Measurements from ENCODE around the gene DCAF16.

Gene DCAF16

DNA sequence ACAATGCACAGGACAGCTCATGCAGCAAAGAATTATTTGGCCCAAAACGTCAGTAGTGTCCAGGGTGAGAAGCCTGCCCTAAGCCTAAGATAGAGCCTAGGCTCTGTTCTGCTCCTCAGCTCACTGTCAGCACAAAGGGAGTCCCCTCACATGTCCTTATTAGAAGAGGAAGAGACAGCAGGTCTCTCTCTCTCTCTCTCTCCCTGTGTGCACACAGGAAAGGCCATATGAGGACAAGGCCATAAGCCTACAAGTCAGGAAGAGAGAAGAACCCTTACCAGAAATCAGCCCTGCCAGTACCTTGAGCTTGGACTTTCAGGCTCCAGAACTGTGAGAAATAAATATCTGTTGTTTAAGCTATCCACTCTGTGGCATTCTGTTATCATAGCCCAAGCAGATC is 49.5 kb downstream of the DCAF16 start:
- H3K9me3 ChIP-seq (ENCODE audit: control insufficient read depth, insufficient read depth, low read depth, low read length): no peaks in the 10 kb centered on the region
- ChIA-PET CTCF (no interaction called here), POLR2A (no interaction called here)
- H3K36me3 ChIP-seq (ENCODE audit: control insufficient read depth in 2 of 2, insufficient read depth in 1 of 2, low read length in 2 of 2): no peaks in the 10 kb centered on the region
- H3K4me3 ChIP-seq (ENCODE audit: low read depth, low read length): no peak overlapping the region
- H3K4me1 ChIP-seq (ENCODE audit: control insufficient read depth, insufficient read depth, low read length): no peaks in the 10 kb centered on the region
- H3K27ac ChIP-seq (ENCODE audit: extremely low read depth, low read depth, low read length): no peak overlapping the region
- TF ChIP-seq ZNF416 (tag by site-specific recombination; IDR thresholded peaks at IDR 0.05): no peak
- no peak for TF ChIP-seq SP3 (tag by site-specific recombination; IDR thresholded peaks at IDR 0.05)
- TF ChIP-seq ZNF184 (tag by site-specific recombination; IDR thresholded peaks at IDR 0.05): no peak
- no peak for TF ChIP-seq ZNF155 (tag by site-specific recombination; IDR thresholded peaks at IDR 0.05)
- TF ChIP-seq HOXC10 (CRISPR knock-in tag; IDR thresholded peaks at IDR 0.05): no peak
- no peak for TF ChIP-seq ZNF510 (tag by site-specific recombination; IDR thresholded peaks at IDR 0.05; ENCODE audit: insufficient replicate concordance)
- no peak for TF ChIP-seq ZNF174 (tag by site-specific recombination; IDR thresholded peaks at IDR 0.05)
- TF ChIP-seq ZNF677 (tag by site-specific recombination; IDR thresholded peaks at IDR 0.05): no peak
- TF ChIP-seq TRIM28 (IDR thresholded peaks at IDR 0.05; ENCODE audit: borderline replicate concordance, low read length): no peak
- TF ChIP-seq, protein P1, sequence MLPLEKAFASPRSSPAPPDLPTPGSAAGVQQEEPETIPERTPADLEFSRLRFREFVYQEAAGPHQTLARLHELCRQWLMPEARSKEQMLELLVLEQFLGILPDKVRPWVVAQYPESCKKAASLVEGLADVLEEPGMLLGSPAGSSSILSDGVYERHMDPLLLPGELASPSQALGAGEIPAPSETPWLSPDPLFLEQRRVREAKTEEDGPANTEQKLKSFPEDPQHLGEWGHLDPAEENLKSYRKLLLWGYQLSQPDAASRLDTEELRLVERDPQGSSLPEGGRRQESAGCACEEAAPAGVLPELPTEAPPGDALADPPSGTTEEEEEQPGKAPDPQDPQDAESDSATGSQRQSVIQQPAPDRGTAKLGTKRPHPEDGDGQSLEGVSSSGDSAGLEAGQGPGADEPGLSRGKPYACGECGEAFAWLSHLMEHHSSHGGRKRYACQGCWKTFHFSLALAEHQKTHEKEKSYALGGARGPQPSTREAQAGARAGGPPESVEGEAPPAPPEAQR (tag by site-specific recombination; IDR thresholded peaks at IDR 0.05): no peak
- TF ChIP-seq GFI1B (tag by site-specific recombination; IDR thresholded peaks at IDR 0.05): no peak
- TF ChIP-seq, protein P2, sequence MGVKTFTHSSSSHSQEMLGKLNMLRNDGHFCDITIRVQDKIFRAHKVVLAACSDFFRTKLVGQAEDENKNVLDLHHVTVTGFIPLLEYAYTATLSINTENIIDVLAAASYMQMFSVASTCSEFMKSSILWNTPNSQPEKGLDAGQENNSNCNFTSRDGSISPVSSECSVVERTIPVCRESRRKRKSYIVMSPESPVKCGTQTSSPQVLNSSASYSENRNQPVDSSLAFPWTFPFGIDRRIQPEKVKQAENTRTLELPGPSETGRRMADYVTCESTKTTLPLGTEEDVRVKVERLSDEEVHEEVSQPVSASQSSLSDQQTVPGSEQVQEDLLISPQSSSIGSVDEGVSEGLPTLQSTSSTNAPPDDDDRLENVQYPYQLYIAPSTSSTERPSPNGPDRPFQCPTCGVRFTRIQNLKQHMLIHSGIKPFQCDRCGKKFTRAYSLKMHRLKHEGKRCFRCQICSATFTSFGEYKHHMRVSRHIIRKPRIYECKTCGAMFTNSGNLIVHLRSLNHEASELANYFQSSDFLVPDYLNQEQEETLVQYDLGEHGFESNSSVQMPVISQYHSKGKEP (tag by site-specific recombination; IDR thresholded peaks at IDR 0.05): no peak
- TF ChIP-seq, protein P3, sequence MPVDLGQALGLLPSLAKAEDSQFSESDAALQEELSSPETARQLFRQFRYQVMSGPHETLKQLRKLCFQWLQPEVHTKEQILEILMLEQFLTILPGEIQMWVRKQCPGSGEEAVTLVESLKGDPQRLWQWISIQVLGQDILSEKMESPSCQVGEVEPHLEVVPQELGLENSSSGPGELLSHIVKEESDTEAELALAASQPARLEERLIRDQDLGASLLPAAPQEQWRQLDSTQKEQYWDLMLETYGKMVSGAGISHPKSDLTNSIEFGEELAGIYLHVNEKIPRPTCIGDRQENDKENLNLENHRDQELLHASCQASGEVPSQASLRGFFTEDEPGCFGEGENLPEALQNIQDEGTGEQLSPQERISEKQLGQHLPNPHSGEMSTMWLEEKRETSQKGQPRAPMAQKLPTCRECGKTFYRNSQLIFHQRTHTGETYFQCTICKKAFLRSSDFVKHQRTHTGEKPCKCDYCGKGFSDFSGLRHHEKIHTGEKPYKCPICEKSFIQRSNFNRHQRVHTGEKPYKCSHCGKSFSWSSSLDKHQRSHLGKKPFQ (tag by site-specific recombination; IDR thresholded peaks at IDR 0.05): no peak
- no peak for TF ChIP-seq KLF16 (tag by site-specific recombination; IDR thresholded peaks at IDR 0.05)
- no peak for TF ChIP-seq ZNF140 (tag by site-specific recombination; IDR thresholded peaks at IDR 0.05)
- no peak for TF ChIP-seq ZNF391 (tag by site-specific recombination; IDR thresholded peaks at IDR 0.05; ENCODE audit: borderline replicate concordance, low read depth)

DNA sequence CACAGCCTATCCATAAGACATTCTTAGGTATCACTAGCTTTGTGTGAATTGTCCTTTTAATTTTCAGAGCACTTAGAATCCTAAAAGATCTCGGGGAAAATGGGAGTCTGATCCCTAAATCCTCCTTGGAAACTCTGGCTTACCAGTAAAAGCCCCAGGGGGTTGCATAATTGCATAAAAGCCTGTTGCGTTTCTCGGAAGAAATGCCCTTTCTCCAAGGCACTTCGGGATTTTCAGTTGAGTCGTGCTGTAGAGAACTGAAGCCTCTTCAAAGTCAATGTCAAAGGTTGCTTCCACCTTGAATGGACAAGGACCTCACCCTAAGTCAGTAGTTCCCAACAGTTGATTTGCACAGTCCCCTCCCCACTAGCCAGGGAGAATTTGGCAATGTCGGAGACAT is 49.9 kb downstream of the DCAF16 start:
- Histone ChIP-seq H3K4me3 (ENCODE audit: low read depth, low read length) (no peak overlapping the region), H3K27ac (ENCODE audit: extremely low read depth, low read depth, low read length) (no peak overlapping the region), H3K36me3 (ENCODE audit: control insufficient read depth in 2 of 2, insufficient read depth in 1 of 2, low read length in 2 of 2) (no peaks in the 10 kb centered on the region), H3K9me3 (ENCODE audit: control insufficient read depth, insufficient read depth, low read depth, low read length) (no peaks in the 10 kb centered on the region), H3K4me1 (ENCODE audit: control insufficient read depth, insufficient read depth, low read length) (no peaks in the 10 kb centered on the region)
- CTCF ChIA-PET: no interaction called here
- POLR2A ChIA-PET: no interaction called here
- TF ChIP-seq TCF7L2 (IDR thresholded peaks at IDR 0.05; ENCODE audit: borderline replicate concordance, low read depth, low read length) (no peak), ZNF549 (tag by site-specific recombination; IDR thresholded peaks at IDR 0.05) (no peak), ZNF121 (tag by site-specific recombination; IDR thresholded peaks at IDR 0.05) (no peak), ZNF248 (tag by site-specific recombination; IDR thresholded peaks at IDR 0.05) (no peak), ZNF112 (tag by site-specific recombination; IDR thresholded peaks at IDR 0.05) (no peak), GLI2 (tag by site-specific recombination; IDR thresholded peaks at IDR 0.05; ENCODE audit: borderline replicate concordance, low read depth) (no peak), ZNF302 (tag by site-specific recombination; IDR thresholded peaks at IDR 0.05; ENCODE audit: low read depth) (no peak), HOXC10 (CRISPR knock-in tag; IDR thresholded peaks at IDR 0.05) (no peak), ZNF423 (tag by site-specific recombination; IDR thresholded peaks at IDR 0.05) (no peak)
- TF ChIP-seq, protein P4, sequence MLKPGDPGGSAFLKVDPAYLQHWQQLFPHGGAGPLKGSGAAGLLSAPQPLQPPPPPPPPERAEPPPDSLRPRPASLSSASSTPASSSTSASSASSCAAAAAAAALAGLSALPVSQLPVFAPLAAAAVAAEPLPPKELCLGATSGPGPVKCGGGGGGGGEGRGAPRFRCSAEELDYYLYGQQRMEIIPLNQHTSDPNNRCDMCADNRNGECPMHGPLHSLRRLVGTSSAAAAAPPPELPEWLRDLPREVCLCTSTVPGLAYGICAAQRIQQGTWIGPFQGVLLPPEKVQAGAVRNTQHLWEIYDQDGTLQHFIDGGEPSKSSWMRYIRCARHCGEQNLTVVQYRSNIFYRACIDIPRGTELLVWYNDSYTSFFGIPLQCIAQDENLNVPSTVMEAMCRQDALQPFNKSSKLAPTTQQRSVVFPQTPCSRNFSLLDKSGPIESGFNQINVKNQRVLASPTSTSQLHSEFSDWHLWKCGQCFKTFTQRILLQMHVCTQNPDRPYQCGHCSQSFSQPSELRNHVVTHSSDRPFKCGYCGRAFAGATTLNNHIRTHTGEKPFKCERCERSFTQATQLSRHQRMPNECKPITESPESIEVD (tag by site-specific recombination; IDR thresholded peaks at IDR 0.05): no peak
- TF ChIP-seq, protein P5, sequence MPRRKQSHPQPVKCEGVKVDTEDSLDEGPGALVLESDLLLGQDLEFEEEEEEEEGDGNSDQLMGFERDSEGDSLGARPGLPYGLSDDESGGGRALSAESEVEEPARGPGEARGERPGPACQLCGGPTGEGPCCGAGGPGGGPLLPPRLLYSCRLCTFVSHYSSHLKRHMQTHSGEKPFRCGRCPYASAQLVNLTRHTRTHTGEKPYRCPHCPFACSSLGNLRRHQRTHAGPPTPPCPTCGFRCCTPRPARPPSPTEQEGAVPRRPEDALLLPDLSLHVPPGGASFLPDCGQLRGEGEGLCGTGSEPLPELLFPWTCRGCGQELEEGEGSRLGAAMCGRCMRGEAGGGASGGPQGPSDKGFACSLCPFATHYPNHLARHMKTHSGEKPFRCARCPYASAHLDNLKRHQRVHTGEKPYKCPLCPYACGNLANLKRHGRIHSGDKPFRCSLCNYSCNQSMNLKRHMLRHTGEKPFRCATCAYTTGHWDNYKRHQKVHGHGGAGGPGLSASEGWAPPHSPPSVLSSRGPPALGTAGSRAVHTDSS (tag by site-specific recombination; IDR thresholded peaks at IDR 0.05): no peak
